HG03469 (cell line): Measurements from ENCODE around the gene UGT1A3.

Experiments used
- ATAC-seq: cut with Tn5 transposase; IDR thresholded peaks from one replicate; pipeline ENCODE4 v1.9.1; 2021; ENCODE audit warnings: mild to moderate bottlenecking, moderate library complexity, moderate number of reproducible peaks; ENCODE audit not compliant: unreplicated experiment

The UGT1A3 gene

GRCh38 chr2:233756429-233757081, 27.7 kb downstream of the UGT1A3 start:
- ATAC-seq, result no peak

GRCh38 chr2:233758141-233758540, 29.3 kb downstream of the UGT1A3 start:
- ATAC-seq, result no peak

- no peak for ATAC-seq
Observed at GRCh38 chr2:233758849-233759248, 30.0 kb downstream of the UGT1A3 start.

- ATAC-seq, result no peak
Observed at GRCh38 chr2:233760043-233760442, 31.2 kb downstream of the UGT1A3 start, which contains the start of gene UGT1A1. Gene UGT1A1, plus strand, starts transcription at chr2:233760270. Its CDS starts 18 bp downstream, at chr2:233760288.

GRCh38 chr2:233761040-233761769, 32.4 kb downstream of the UGT1A3 start:
- no peak for ATAC-seq

- no peak for ATAC-seq
Observed at GRCh38 chr2:233764264-233764663, 35.4 kb downstream of the UGT1A3 start.

GRCh38 chr2:233764761-233765160, 35.9 kb downstream of the UGT1A3 start:
- ATAC-seq, result no peak

GRCh38 chr2:233766416-233766815, 37.6 kb downstream of the UGT1A3 start:
- ATAC-seq, result no peak

GRCh38 chr2:233768076-233768475, 39.2 kb downstream of the UGT1A3 start:
- ATAC-seq, result no peak

- no peak for ATAC-seq
Observed at GRCh38 chr2:233769260-233769659, 40.4 kb downstream of the UGT1A3 start.

GRCh38 chr2:233772153-233772552, 43.3 kb downstream of the UGT1A3 start:
- no peak for ATAC-seq

GRCh38 chr2:233772583-233772982, 43.7 kb downstream of the UGT1A3 start:
- no peak for ATAC-seq

GRCh38 chr2:233773854-233774253, 45.0 kb downstream of the UGT1A3 start:
- no peak for ATAC-seq

- ATAC-seq, result no peak
Observed at GRCh38 chr2:233775414-233775813, 46.6 kb downstream of the UGT1A3 start.

GRCh38 chr2:233778030-233778429, 49.2 kb downstream of the UGT1A3 start, which contains the start of gene MROH2A:
Gene MROH2A, plus strand, starts transcription at chr2:233778330. Its CDS starts 1,029 bp downstream, at chr2:233779359.
- no peak for ATAC-seq

GRCh38 chr2:233779722-233780121, 50.9 kb downstream of the UGT1A3 start:
- ATAC-seq, result no peak

GRCh38 chr2:233780771-233781170, 51.9 kb downstream of the UGT1A3 start:
- ATAC-seq, result no peak

- ATAC-seq, result no peak
Observed at GRCh38 chr2:233789554-233789953, 60.7 kb downstream of the UGT1A3 start.

GRCh38 chr2:233791151-233791882, 62.5 kb downstream of the UGT1A3 start:
- no peak for ATAC-seq

- no peak for ATAC-seq
Observed at GRCh38 chr2:233791883-233792329, 63.1 kb downstream of the UGT1A3 start.

- no peak for ATAC-seq
Observed at GRCh38 chr2:233792720-233793119, 63.9 kb downstream of the UGT1A3 start.
